PC-3 (cell line): ENCODE measurements around the gene PDE2A.

Experiments used
- EZH2 ChIP-seq: fragments of 300-600 bp; sonication (generic); IDR thresholded peaks from one replicate; pipeline ENCODE4 v1.6.1; 2017; ENCODE audit warnings: antibody characterized with exemption, mild to moderate bottlenecking, low read length; ENCODE audit not compliant: unreplicated experiment
- EZH2phosphoT487 ChIP-seq: fragments of 300-600 bp; sonication (generic); IDR thresholded peaks from 2 replicates; pipeline ENCODE4 v1.6.1; 2018; ENCODE audit warnings: mild to moderate bottlenecking, antibody characterized with exemption, low read length, borderline replicate concordance
- TF ChIP-seq, protein P1 (sequence below): fragments of 300-600 bp; sonication (generic); conservative IDR thresholded peaks from 2 replicates; pipeline ENCODE4 v1.5.1; 2017; ENCODE audit warnings: antibody characterized with exemption, low read depth, mild to moderate bottlenecking, low read length

- TF ChIP-seq, protein P1, sequence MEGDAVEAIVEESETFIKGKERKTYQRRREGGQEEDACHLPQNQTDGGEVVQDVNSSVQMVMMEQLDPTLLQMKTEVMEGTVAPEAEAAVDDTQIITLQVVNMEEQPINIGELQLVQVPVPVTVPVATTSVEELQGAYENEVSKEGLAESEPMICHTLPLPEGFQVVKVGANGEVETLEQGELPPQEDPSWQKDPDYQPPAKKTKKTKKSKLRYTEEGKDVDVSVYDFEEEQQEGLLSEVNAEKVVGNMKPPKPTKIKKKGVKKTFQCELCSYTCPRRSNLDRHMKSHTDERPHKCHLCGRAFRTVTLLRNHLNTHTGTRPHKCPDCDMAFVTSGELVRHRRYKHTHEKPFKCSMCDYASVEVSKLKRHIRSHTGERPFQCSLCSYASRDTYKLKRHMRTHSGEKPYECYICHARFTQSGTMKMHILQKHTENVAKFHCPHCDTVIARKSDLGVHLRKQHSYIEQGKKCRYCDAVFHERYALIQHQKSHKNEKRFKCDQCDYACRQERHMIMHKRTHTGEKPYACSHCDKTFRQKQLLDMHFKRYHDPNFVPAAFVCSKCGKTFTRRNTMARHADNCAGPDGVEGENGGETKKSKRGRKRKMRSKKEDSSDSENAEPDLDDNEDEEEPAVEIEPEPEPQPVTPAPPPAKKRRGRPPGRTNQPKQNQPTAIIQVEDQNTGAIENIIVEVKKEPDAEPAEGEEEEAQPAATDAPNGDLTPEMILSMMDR = no peak
- TF ChIP-seq EZH2 = no peak
- TF ChIP-seq EZH2phosphoT487 = no peak
Observed at GRCh38 chr11:72676861-72677341, 2.7 kb upstream of the PDE2A start.
